HG03064 (cell line): Measurements from ENCODE around the gene RAB10.
"Not testable (repeated sequence)": the region's sequence is repeated elsewhere in the genome, so short reads cannot be mapped to it uniquely, and the experiment has no call there.

Experiments used
- ATAC-seq: cut with Tn5 transposase; IDR thresholded peaks from one replicate; pipeline ENCODE4 v1.9.1; 2021; ENCODE audit warnings: low read depth; ENCODE audit not compliant: unreplicated experiment

Gene RAB10

GRCh38 chr2:26054598-26055348 lies 20.9 kb downstream of the RAB10 start:
- no peak for ATAC-seq

- ATAC-seq: no peak
These were observed 24.5 kb downstream of the RAB10 start for GRCh38 chr2:26058390-26058789.

GRCh38 chr2:26059542-26059941 lies 25.7 kb downstream of the RAB10 start:
- no peak for ATAC-seq

GRCh38 chr2:26061539-26061938 lies 27.7 kb downstream of the RAB10 start:
- ATAC-seq: no peak

GRCh38 chr2:26064846-26065245 lies 31.0 kb downstream of the RAB10 start:
- no peak for ATAC-seq

GRCh38 chr2:26067186-26067974 lies 33.5 kb downstream of the RAB10 start:
- ATAC-seq: no peak

GRCh38 chr2:26067980-26068507 lies 34.2 kb downstream of the RAB10 start:
- no peak for ATAC-seq

GRCh38 chr2:26068602-26069298 lies 34.9 kb downstream of the RAB10 start:
- peak; percentile 70 for ATAC-seq

- no peak for ATAC-seq
These were observed 36.8 kb downstream of the RAB10 start for GRCh38 chr2:26070730-26071129.

- ATAC-seq: no peak
These were observed 39.3 kb downstream of the RAB10 start for GRCh38 chr2:26072925-26073768.

- no peak for ATAC-seq
These were observed 39.9 kb downstream of the RAB10 start for GRCh38 chr2:26073830-26074229.

GRCh38 chr2:26074676-26075075 lies 40.8 kb downstream of the RAB10 start:
- no peak for ATAC-seq

GRCh38 chr2:26075173-26075572 lies 41.3 kb downstream of the RAB10 start:
- no peak for ATAC-seq

- ATAC-seq: no peak
These were observed 42.2 kb downstream of the RAB10 start for GRCh38 chr2:26076001-26076587.

GRCh38 chr2:26077291-26077690 lies 43.4 kb downstream of the RAB10 start:
- ATAC-seq: no peak

GRCh38 chr2:26078939-26079338 lies 45.1 kb downstream of the RAB10 start:
- no peak for ATAC-seq

GRCh38 chr2:26080356-26080755 lies 46.5 kb downstream of the RAB10 start:
- ATAC-seq: no peak

GRCh38 chr2:26080925-26081324 lies 47.0 kb downstream of the RAB10 start:
- not testable (repeated sequence) for ATAC-seq

- no peak for ATAC-seq
These were observed 47.7 kb downstream of the RAB10 start for GRCh38 chr2:26081556-26081955.

GRCh38 chr2:26086155-26086637 lies 52.3 kb downstream of the RAB10 start:
- no peak for ATAC-seq
